Esophagus mucosa (tissue), 1 donor: Measurements from ENCODE around the gene MPV17. TPM values are rescaled to one million over a fixed set of nuclear protein-coding genes. Genes with fewer than 3 reads are reported as not detected.
"Not testable (repeated sequence)": the region's sequence is repeated elsewhere in the genome, so short reads cannot be mapped to it uniquely, and the experiment has no call there.

ENCODE experiments used
- ATAC-seq: fragments of 200-7000 bp; cut with Tn5 transposase; one replicate; pipeline ENCODE4 v1.9.1; 2020
- total RNA-seq: library from RNA; stranded (reverse); gene quantifications from one replicate; pipeline ENCODE4 v1.2.4, GENCODE V29; 2023
- donor health status: DM: yes; HTN: yes; CAD: no.

The MPV17 gene
- total RNA-seq, 1 donor from 2014 or later = 42.7 TPM

DNA sequence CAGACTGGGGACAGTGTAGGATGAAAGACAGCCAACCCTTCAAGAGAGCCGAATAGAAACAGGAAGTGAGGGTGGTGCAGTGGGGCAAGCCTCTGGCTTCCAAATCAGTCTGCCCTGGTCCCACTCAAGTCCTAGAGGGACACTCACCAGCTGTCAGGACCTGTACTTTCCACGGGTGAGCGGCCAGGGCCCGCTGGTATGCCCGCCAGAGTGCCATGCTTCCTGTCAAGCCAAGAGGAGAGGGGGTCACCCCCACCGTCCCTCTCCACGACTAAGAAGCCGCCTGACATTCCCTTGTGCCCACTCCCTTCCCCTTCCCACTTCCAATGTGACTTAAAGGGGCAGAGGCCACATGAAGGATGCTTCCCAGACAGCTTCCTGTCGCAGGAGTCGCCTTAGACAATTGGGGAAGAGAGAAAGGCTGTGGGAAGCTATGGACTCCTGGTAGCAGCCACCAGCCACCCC, 564 bp downstream of the MPV17 start:
- ATAC-seq = peak; percentile 35

DNA sequence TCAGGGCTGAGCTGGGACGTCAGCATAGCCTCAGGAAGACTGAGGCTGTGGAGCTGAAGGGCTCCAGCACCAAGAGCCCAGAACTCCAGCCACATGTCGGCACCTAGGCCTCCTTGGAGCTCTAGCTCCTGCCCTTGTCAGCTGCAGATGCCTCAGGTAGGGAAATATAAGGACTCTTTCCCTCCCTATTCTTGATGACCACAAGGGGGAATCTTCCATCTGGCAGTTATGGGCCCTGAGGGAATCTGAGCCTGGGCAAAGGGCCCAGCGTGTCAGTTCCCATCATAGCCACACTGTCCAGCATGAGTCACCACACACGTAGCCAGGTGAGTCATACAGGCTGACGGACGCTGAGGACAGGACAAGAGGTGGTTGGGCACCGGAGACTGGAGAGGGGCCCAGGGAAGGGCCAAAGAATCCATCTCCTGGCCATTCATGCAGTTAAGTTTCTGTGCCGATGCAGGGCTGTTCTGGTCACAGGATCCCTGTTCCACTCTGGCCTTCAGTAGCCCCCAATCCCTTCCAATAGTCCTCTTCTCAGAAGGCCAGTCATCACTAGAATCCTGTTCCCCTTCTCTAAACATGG, 1.8 kb downstream of the MPV17 start:
- ATAC-seq = peak; percentile 77

DNA sequence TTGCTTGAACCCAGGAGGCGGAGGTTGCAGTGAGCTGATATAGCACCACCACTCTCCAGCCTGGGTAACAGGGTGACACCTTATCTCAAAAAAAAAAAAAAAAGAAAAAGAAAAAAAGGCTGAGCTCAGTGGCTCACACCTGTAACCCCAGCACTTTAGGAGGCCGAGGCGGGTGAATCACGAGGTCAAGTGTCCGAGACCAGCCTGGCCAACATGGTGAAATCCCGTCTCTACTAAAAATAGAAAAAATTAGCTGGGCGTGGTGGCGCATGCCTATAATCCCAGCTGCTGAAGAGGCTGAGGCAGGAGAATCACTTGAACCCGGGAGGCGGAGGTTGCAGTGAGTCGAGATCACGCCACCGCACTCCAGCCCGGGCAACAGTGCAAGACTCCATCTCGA, 3.1 kb downstream of the MPV17 start:
- ATAC-seq = not testable (repeated sequence)

DNA sequence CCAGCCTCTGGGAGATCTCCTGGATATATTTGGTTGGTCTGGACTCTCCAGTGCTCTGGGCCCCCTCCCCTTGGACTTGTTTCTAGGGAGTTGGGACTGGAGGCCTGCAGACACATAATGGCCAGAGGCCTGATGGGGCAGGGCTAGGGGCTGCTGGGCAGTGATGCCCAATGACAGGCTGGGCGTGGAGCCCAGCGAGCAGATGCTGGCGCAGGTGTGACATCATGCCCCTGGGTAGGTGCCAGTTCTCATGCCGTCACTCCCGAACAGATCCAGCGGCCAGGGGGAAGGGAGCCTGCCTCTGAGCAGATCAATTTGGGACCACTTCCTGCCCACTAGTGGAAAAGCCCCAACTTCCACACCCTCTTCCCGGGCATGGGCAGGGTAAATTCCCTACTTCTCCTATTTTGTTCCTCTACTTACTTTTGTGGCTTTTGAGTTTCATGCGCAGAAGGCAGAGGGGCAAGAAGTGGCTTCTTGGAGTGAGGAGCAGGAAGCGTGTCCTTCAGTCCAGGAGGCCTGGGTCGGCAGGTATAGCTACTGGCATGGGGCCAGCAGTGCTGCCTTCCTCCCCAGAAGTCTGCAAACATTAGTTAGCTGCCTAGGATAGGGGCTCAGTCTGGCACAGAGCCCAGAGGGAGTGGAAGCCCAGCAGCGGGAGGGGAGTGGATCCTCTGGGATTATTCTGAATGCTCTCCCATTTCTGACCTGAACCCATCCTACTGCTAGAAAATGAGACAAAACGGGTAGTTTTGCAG, 6.1 kb downstream of the MPV17 start:
- ATAC-seq = no peak

DNA sequence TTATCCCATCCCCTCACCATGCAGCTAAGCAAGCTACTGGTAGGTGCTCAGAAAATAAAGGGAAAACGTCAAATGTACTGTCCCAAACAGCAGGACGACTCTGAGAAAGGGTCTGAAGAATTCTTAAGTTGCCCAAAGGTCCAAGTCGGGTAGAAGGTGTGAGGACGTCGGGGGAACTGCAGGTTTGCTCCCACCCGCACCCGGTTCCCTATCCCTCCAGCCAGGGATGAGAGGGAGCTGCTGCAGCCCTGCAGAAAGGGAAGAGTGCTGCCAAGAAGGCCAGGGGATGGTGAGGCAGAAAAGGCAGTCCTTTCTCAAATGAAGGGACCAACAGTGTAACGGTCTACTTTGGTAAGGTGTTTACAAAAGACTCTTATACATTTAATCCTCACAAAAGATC, 7.8 kb downstream of the MPV17 start:
- ATAC-seq = no peak

DNA sequence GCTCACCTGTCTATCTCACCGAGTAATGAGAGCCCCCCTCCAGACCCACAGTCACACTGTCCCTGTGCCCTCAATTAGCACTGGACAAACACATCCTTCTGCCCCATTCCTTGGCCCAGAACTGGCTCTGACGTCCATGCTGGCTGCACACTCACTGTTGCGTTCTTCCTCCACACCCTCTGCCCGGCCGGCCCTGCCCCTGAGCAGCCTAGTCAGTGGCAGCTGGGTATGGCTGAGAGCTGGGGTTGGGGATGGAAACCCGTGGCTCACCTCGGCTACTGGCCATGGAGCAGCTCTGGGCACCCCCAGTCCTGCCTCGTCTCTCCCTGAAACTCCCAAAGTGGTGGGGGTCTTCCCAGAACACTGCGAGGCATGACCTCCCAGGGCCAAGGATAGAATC, 8.2 kb downstream of the MPV17 start:
- ATAC-seq = peak; percentile 18

DNA sequence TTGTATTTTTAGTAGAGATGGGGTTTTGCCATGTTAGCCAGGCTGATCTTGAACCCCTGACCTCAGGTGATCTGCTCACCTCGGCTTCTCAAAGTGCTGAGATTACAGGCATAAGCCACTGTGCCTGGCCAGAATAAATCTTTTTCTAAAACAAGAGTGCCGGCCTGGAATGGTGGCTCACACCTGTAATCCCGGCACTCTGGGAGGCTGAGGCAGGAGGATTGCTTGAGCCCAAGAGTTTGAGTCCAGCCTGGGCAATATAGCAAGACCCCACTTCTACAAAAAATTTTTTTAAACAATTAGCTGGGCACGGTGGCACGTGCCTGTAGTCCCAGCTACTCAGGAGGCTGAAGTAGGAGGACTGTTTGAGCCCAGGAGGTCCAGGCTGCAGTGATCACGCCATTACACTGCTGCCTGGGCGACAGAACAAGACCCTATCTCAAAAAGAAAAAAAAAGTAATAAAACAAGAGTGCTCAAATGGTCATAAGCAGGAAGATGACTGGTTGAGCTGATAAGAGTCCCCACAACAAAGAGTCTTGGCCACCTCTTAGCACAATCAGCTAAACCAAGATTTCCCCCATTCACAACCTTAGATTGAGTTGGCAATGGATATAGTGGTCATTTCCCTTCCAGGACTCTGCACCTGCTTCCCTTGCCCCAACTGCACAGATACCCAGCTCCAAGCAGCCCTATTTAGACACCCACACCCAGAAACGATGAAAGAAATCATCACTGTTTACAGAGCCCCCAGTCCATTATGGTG, 8.8 kb downstream of the MPV17 start:
- ATAC-seq = no peak

DNA sequence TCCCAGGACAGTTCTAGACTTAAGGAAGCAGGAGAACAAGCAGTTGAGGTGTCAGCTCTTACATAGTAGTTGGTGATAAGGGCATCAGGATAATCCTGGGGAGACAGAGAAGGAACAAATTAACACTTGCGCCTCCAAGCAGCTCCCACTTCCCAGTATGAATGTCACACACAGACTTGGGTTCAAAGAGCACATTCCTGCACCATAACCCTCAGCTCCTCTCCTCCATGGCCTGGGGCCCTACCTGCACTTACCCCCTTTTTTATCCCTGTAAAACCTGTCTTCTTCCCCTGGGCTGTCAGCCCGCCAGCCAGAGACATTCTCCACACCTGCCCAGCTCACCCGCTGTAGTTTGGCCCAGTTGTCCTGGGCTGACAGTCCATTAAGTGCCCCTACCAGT, 10.7 kb downstream of the MPV17 start:
- ATAC-seq = no peak

DNA sequence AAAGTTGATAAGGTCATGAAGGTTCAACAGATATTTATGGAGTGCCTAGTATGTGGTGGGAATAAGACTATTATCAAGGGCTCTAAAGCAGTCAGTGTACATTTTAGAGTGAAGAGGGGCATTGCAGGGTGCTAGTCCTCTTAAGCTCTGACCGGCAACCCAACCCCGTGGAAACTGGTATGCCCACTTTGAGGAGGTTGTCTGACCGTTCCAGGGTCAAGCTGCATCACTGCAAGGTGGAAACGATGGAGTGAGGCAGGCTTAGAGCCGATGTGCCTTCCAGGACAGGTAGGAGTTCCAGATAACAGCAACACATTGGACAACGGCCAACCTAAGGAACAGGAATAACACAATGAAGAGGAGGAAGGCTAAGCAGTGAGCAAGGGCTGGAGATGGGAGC, 13.2 kb downstream of the MPV17 start:
- no peak for ATAC-seq

DNA sequence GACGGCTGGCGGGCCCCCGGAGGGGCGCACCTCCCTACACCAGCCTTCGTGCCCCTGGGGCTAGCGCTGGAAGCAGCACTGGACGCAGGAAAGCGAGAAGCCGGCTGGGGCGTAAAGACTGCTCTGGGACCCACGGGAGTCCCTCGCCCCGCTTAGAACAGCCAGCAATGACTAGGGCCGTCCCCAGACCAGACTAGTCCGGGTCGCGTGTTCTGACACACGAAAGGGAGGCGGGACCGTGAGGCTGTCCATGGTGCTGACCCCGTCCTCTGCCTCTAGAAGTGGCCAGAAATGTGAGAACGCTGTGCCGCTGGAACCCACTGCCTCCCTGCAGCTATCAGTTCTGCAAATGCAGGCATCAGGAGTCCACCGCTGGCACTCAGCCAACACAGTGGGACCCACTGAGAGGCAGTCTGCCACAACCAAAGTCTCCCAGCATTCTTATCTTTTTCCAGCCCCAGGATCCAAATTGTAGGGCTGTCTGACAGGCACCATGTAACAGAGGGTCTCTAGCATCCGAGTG, 14.5 kb downstream of the MPV17 start, which contains the start of gene UCN:
UCN (minus strand) TSS at position 87 of the 523 bp plus-strand sequence. CDS start 550 bp downstream, outside the sequence.
- ATAC-seq = peak; percentile 45

DNA sequence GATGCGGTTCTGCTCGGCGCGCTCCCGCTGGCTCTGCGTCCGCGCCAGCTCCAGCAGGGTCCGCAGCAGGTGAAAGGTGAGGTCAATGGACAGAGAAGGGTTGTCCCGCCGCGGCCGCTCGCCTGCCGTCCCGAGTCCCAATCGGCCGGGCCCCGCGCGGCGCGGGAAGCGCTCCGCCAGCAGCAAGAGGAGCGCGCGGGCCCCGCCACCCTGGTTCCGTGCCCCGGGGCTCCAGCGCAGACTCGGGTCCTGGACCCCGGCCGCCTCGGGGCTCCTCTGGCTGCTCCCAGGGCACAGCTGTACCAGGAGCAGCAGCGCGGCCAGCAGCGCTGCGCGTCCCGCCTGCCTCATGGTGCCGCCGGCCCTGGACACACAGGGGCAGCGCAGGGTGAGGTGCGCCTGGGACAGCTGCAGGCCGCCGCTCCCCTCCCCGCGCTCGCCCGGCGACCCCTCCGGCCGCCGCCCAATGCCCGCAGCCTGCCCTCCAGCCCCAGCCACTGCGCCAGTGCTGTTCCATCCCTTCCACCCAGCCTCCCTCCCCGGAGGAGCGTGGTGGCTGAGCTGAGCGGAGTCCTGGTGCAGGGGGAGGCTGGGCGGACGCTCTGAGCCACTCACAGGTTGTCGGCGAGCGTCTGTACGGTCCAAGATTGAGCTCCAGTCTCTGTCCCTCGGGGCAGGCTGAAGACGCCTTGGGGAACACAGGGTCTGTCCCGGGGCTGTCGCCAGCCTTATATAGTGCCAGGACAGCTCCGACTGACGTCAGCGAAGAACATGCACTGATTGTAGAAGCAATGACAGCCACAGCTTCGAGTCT, 15.1 kb downstream of the MPV17 start:
- peak; percentile 17 for ATAC-seq

DNA sequence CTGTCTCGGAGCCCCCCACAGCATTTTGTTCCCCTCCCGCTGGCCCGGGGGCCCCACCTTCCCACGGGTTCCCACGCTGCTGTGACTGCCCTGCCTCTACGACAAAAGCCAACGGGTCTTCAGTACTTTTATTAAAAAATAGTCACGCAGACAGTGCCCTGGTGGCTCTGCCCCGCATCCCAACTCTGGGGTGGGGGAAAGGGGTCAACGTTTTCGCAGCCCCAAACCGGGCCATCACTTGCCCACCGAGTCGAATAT, 15.7 kb downstream of the MPV17 start:
- no peak for ATAC-seq

DNA sequence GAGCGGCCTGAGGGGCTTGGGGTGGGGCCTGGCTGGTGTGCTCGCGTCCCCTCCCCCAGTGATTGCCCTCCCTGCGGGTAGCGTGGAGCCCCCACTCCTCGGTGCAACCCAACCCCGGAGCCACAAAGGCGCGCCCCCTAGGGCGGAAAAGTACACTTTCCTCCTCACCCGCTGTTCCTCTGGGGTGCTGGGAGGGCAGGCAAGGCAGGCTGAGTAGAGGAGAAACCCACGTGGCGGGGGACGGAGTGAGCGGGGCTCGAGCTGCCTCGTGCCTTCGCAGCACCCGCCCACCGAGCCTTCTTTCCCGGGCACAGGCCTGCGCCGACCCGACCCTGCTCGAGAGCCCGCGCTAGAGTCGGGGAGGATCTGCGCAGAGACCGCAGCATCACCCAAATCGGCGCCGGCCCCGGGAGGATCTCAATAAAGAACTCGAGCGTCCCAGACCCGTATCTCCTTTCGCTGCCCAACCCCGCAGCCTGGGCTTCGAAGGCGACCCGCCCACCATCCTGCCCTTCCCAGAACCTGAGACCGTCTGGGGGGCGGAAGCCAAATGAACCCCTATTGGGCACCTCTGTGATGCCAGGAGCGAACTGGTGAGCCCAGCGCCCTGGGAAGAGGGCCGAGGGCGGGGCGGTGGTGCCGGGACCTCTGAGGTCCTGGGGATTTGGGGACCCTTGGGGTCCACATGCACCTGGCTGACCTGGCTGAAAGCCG, 16.2 kb downstream of the MPV17 start:
- peak; percentile 4 for ATAC-seq

DNA sequence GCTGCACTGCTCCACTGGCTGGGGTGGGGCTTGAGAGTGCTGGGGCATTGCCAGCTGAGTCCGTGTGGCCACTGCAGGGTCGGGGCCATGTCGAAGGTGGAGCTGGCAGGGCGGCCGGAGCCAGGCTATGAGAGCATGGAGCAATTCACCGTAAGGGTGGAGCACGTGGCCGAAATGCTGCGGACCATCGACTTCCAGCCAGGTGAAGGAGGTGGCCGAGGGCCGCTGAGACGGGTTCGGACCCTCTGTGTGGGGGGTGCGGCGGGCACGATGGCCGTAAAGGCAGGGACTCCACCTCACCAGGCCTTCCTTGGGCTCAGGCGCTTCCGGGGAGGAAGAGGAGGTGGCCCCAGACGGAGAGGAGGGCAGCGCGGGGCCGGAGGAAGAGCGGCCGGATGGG, 16.8 kb downstream of the MPV17 start:
- ATAC-seq = no peak

DNA sequence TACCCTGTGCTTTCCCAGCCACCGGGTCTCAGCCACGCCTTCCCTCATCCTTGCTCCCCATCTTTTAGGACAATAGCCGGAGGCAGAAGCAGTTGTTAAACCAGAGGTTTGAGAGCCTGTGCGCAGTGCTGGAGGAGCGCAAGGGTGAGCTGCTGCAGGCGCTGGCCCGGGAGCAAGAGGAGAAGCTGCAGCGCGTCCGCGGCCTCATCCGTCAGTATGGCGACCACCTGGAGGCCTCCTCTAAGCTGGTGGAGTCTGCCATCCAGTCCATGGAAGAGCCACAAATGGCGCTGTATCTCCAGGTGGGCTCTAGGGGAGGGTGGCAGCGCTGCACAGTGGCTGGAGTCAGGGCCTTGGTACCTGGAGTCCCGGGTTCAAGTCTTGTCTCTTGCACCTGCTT, 17.4 kb downstream of the MPV17 start:
- no peak for ATAC-seq

DNA sequence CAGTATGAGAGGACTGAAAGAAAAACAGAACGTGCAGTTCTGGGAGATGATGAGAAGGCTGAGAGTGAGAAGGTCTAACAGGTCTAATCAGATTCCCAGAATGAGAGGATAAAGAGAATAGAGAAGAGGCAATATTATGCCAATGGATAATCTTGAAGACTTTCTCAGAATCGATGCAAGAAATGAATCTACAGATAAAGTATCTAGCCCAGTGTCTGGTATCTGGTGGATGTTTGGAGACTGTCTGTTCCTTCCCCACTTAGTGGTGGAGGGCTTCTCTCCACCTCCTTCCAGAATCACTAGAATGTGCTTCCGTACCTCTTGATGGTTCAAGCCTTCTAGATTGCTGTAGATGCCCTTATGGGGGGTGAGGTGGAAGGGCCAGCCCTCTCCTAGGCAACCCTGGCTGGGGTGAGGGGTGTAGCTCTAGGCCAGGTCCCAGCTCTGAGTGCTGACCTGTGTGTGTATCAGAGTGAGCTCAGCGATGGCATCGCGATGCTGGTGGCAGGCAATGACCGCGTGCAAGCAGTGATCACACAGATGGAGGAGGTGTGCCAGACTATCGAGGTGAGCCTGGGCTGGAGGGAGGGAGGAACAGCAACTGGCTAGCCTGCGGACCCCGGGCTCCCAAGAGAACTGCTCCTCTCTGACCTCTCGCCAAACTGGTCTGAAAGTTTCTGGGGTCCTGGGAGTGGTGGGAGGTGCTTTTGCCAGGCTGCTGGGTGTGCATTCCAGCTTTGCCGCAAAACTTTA, 18.2 kb downstream of the MPV17 start:
- ATAC-seq = no peak

DNA sequence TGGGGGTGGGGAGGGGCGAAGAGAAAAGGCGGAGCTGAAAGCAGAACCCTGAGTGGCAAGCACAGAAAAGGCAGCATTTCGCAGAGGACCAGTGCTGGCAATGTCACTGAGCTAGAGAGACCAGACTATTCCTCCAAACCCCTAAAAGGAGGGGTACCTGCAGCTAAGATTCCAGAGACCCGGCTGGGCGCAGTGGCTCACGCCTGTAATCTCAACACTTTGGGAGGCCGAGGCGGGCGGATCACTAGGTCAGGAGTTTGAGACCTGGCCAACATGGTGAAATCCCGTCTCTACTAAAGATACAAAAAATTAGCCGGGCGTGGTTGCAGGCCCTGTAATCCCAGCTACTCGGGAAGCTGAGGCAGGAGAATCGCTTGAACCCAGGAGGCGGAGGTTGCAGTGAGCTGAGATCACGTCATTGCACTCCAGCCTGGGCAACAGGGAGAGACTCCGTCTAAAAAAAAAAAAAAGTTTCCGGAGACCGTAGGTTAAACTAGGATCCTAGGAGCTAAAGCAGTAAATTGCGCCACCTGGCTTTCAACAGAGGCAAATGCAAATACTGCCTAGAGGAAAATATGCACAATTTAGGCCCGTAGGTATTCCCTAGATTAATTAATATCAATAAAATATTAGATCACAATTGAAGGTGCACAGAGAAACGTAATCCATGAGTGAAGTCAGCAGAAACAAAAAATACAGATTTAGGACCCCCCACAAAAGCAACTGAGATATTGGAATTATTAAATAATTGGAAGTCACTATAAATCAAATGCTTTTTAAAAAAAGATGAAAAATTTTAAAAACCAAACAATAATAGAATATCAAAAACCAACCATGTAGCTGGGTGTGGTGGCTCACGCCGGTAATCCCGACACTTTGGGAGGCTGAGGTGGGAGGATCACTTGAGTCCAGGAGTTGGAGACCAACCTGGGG, 19.5 kb downstream of the MPV17 start:
- peak; percentile 58 for ATAC-seq

DNA sequence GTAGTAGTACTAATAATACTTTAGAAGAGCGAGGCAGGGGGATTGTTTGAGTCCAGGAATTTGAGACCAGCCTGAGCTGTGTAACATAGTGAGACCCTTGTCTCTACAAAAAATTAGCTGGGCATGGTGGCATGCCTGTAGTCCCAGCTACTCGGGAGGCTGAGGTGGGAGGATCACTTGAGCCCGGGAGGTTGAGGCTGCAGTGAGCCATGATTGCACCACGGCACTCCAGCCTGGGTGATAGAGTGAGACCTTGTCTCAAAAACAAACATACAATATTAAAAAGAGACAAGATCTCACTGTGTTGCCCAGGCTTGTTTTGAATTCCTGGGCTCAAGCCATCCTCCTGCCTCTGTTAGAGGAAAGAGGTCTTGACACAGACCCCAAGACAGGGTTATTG, 22.3 kb downstream of the MPV17 start:
- not testable (repeated sequence) for ATAC-seq

DNA sequence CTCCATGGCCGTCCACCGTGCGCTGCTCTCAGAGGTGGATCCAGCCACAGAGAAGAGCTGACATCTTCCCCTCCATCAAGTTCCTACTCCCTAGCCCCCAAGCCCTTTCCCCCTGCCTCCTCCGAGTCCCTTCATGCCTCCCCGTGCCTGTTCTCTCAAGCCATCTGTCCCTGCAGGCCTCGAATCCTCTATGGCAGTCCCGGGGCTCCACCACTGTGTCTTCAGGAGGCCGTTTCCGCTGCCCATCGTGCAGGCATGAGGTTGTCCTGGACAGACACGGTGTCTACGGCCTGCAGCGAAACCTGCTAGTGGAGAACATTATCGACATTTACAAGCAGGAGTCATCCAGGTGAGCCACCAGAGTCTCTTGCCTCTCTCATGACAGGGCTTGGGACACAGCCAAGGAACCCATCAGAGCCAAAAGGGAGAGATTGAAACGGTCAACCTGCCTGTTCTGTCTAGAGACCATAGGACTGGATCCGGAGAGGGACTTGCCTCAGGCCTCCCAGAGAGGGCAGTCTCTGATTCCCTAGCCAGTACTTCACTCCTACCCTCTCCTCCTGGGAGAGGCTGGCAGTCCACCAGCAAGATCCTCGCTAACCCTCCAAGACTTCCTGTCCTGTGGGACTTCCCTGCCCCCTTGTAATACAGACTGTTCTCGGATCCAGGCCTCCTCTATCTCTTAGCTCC, 24.4 kb downstream of the MPV17 start:
- ATAC-seq = no peak
